Astrocyte (in vitro differentiated cells and primary cell): ENCODE data around the gene TANK.

Experiments
- CTCF ChIP-seq: IDR thresholded peaks from 2 replicates; pipeline ENCODE4 v1.5.1; 2011; ENCODE audit warnings: low read depth, mild to moderate bottlenecking, inconsistent platforms, low read length, moderate library complexity; ENCODE audit not compliant: insufficient read depth
- EZH2 ChIP-seq: IDR thresholded peaks from 2 replicates; pipeline ENCODE4 v1.6.1; 2012; ENCODE audit warnings: mild to moderate bottlenecking, low read length, inconsistent platforms; ENCODE audit not compliant: insufficient read depth

GRCh38 chr2:161111531-161111930, 48.7 kb upstream of the TANK start:
- TF ChIP-seq CTCF (no peak), EZH2 (no peak)
